Measurements from ENCODE around the gene ADAMTSL5. TPM values are rescaled to one million over a fixed set of nuclear protein-coding genes. Genes with fewer than 3 reads are reported as not detected.

Gene ADAMTSL5
- total and polyA plus RNA-seq, 2 donors (not counting 1 experiment from before 2014, with no cell fraction given), result 3.1 to 4.7 TPM

DNA sequence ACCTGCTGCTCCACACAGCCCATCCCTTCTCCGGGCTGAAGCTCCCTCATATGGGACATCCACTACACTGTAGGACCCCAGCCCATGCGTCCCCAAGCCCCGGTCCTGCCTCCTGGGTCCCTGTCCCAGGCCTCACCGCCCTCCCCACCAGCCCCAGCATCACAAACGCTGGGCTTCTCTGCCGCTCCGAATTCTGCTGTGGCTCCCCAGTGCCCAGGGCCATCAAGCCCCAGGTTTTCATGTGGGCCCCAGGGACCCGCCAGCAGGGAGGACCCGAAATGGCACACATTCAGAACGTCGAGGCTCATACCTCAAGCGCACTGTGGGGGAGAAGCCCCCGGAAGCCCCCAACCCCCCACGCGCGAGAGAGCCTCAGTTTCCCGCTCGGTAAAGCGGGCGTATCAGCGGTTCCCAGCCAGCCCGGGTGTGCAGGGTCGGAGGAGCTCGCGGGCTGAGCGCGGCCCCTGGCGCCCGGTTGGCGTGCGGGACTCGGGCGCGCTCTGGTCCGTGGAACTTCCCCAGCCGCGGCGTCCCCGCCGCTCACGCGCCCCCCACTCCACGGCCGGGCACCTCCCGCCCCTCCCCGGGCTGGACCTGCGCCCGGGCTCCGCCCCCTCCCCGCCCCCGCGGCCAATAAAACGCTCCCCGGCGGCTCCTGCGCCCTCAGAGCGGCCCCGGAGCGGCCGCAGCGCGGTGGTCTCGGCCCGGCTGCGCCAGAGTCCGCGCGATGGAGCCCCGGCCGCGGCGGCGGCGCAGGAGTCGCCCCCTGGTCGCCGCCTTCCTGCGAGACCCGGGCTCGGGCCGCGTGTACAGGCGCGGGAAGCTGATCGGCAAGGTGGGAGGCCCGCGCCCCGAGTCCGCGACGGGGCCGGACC, 10.8 kb upstream of the ADAMTSL5 start, which contains the start of gene PLK5:
Gene PLK5, plus strand, starts transcription at position 666 of the 875 bp plus-strand sequence. CDS start 2,920 bp downstream, outside the sequence.
- H3K9me3 ChIP-seq (ENCODE audit: control insufficient read depth, insufficient read depth, low read depth, low read length), result no peaks in the 10 kb centered on the region
- no peak within 1 kb of the TSS for H3K9ac ChIP-seq (ENCODE audit: insufficient read depth, low read length)
- no peak within 1 kb of the TSS for H3K4me3 ChIP-seq (replicated peaks in 1 of 4; ENCODE audit: control extremely low read depth in 1 of 4, insufficient read depth in 1 of 4, low read depth in 3 of 4, low read length in 4 of 4)
- peaks cover 18% of the 10 kb centered on the region for H3K27me3 ChIP-seq (ENCODE audit: control insufficient read depth, insufficient read depth, low read length)
- DNase-seq (ENCODE audit: low read depth in 2 of 2), result no peak
- no peaks in the 10 kb centered on the region for H3K4me1 ChIP-seq (ENCODE audit: control insufficient read depth, extremely low read depth, insufficient read depth, low read length)
- no peak within 1 kb of the TSS for H3K4me2 ChIP-seq (ENCODE audit: extremely low read depth, insufficient read depth, low read length)
- H4K20me1 ChIP-seq (ENCODE audit: control insufficient read depth, extremely low read depth, insufficient read depth, low read length), result no peaks in the 10 kb centered on the region
- no peaks in the 10 kb centered on the region for H3K79me2 ChIP-seq (ENCODE audit: control insufficient read depth, insufficient read depth, low read length)
- no peak within 1 kb of the TSS for H3K27ac ChIP-seq (ENCODE audit: insufficient read depth, low read length)
- no peak within 1 kb of the TSS for H2AFZ ChIP-seq (ENCODE audit: low read length)
- no peaks in the 10 kb centered on the region for H3K36me3 ChIP-seq (ENCODE audit: control insufficient read depth, insufficient read depth, low read length)
- TF ChIP-seq CTCF (conservative IDR thresholded peaks at IDR 0.05 in 1 of 2, IDR thresholded peaks at IDR 0.05 in 1 of 2; ENCODE audit: low read depth in 1 of 2, low read length in 2 of 2) (no peak), EZH2 (IDR thresholded peaks at IDR 0.05; ENCODE audit: low read length, missing control alignments) (no peak)

GRCh38 chr19:1522838-1523237, 10.0 kb upstream of the ADAMTSL5 start:
- Histone ChIP-seq H3K4me2 (ENCODE audit: extremely low read depth, insufficient read depth, low read length) (no peak overlapping the region), H3K79me2 (ENCODE audit: control insufficient read depth, insufficient read depth, low read length) (no peaks in the 10 kb centered on the region), H3K9ac (ENCODE audit: insufficient read depth, low read length) (no peak overlapping the region), H3K27me3 (ENCODE audit: control insufficient read depth, insufficient read depth, low read length) (peaks cover 21% of the 10 kb centered on the region), H3K4me3 (replicated peaks in 1 of 4; ENCODE audit: control extremely low read depth in 1 of 4, insufficient read depth in 1 of 4, low read depth in 3 of 4, low read length in 4 of 4) (no peak overlapping the region), H4K20me1 (ENCODE audit: control insufficient read depth, extremely low read depth, insufficient read depth, low read length) (no peaks in the 10 kb centered on the region), H3K36me3 (ENCODE audit: control insufficient read depth, insufficient read depth, low read length) (no peaks in the 10 kb centered on the region), H2AFZ (ENCODE audit: low read length) (no peak overlapping the region), H3K27ac (ENCODE audit: insufficient read depth, low read length) (no peak overlapping the region), H3K4me1 (ENCODE audit: control insufficient read depth, extremely low read depth, insufficient read depth, low read length) (no peaks in the 10 kb centered on the region), H3K9me3 (ENCODE audit: control insufficient read depth, insufficient read depth, low read depth, low read length) (no peaks in the 10 kb centered on the region)
- DNase-seq (ENCODE audit: low read depth in 2 of 2), result no peak
- TF ChIP-seq EZH2 (IDR thresholded peaks at IDR 0.05; ENCODE audit: low read length, missing control alignments), result no peak
- TF ChIP-seq CTCF (conservative IDR thresholded peaks at IDR 0.05 in 1 of 2, IDR thresholded peaks at IDR 0.05 in 1 of 2; ENCODE audit: low read depth in 1 of 2, low read length in 2 of 2), result no peak

GRCh38 chr19:1522061-1522460, 9.2 kb upstream of the ADAMTSL5 start:
- Histone ChIP-seq H3K9ac (ENCODE audit: insufficient read depth, low read length) (no peak overlapping the region), H3K36me3 (ENCODE audit: control insufficient read depth, insufficient read depth, low read length) (no peaks in the 10 kb centered on the region), H3K4me3 (replicated peaks in 1 of 4; ENCODE audit: control extremely low read depth in 1 of 4, insufficient read depth in 1 of 4, low read depth in 3 of 4, low read length in 4 of 4) (no peak overlapping the region), H3K9me3 (ENCODE audit: control insufficient read depth, insufficient read depth, low read depth, low read length) (no peaks in the 10 kb centered on the region), H4K20me1 (ENCODE audit: control insufficient read depth, extremely low read depth, insufficient read depth, low read length) (no peaks in the 10 kb centered on the region), H3K4me1 (ENCODE audit: control insufficient read depth, extremely low read depth, insufficient read depth, low read length) (no peaks in the 10 kb centered on the region), H3K27me3 (ENCODE audit: control insufficient read depth, insufficient read depth, low read length) (peaks cover 21% of the 10 kb centered on the region), H3K27ac (ENCODE audit: insufficient read depth, low read length) (no peak overlapping the region), H3K4me2 (ENCODE audit: extremely low read depth, insufficient read depth, low read length) (no peak overlapping the region), H2AFZ (ENCODE audit: low read length) (no peak overlapping the region), H3K79me2 (ENCODE audit: control insufficient read depth, insufficient read depth, low read length) (no peaks in the 10 kb centered on the region)
- no peak for DNase-seq (ENCODE audit: low read depth in 2 of 2)
- TF ChIP-seq EZH2 (IDR thresholded peaks at IDR 0.05; ENCODE audit: low read length, missing control alignments) (no peak), CTCF (conservative IDR thresholded peaks at IDR 0.05 in 1 of 2, IDR thresholded peaks at IDR 0.05 in 1 of 2; ENCODE audit: low read depth in 1 of 2, low read length in 2 of 2) (no peak)

Data from fibroblast of lung (primary cell).